ENCODE results near the gene TMC8.
"Not testable (repeated sequence)": the region's sequence is repeated elsewhere in the genome, so short reads cannot be mapped to it uniquely, and the experiment has no call there.

TMC8 gene

DNA sequence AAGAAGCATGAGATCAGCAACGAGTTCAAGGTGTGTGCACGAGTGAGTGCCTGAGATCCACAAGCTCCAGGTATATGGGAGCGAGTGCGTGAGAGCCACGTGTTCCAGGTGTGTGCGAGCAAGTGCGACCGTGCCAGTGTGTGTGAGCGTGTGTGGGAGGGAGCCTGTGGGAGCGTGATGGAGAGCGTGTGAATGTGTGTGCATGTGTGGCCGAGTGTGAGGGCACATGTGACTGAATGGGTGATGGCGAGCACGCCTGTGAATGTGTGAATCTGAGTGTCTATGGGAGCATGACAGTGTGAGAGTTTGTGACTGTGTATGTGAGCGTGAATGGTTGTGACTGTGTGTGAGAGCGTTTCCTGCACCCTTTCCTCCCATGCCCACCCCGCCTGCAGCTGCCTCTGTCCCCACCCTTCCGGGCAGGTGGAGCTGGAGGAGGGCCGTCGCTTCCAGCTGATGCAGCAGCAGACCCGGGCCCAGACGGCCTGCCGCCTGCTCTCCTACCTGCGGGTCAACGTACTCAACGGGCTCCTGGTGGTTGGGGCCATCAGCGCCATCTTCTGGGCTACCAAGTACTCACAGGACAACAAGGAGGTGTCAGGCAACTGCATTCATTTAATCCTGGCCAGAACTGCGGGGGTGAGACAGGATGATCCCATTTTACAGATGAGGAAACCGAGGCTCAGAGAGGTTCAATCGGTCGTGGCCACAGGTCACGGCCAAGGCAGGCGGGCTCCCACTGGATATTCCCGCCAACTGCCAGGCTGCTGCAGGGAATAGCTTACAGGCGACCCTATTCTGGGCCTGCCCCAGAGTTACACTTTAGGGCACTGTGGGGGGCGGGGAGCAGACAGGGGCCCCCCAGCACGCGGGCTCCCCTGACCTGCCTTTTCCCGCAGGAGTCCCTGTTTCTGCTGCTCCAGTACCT, 3.7 kb downstream of the TMC8 start:
- DNase-seq (ENCODE audit: insufficient read length, low spot score), result no peak

DNA sequence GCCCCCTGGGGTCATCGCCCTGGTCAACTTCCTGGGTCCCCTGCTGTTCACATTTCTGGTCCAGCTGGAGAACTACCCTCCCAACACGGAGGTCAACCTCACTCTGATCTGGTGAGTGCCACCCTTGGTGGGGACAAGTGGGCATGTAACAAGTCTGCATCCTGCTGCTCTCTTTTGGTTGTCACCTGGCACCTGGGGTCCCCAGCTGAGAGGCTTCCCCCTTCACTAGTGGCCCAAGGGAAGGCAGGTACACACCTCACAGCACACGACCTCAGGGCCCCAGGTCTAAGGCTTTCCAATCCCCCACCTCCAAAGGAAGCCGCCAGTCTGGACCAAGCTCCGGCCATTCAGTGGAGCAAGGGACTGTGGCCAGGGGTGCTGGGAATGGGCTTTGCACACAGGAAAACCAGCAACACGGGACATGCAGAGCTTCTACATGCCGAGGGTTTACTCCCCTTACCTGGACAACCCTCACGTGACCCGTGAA, 4.4 kb downstream of the TMC8 start:
- FAIRE-seq (no peak), DNase-seq (ENCODE audit: insufficient read length, low spot score) (no peak)

More for the DNA sequence above, 3.7 kb downstream of the TMC8 start:
- FAIRE-seq, result no peak

DNA sequence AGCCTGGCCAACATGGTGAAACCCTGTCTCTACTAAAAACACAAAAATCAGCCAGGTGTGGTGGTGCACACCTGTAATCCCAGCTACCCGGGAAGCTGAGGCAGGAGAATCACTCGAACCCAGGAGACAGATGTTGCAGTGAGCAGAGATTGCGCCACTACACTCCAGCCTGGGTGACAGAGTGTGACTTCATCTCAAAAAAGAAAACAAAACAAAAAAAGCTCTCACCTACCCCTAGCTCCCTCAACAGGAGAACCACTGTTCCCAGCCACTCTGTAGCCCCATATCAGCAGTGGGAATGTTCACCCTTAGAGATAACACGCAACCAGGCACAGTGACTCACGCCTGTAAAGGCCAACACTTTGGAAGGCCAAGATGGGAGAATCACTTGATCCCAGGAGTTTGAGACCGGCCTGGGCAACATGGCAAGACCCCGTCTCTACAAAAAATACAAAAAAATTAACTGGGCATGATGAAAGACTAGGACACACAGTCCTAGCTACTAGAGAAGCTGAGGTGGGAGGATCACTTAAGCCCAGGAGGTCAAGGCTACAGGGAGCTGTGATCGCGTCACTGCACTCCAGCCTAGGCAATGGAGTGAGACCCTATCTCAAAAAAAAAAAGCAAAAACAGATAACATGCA, 5.4 kb downstream of the TMC8 start:
- FAIRE-seq (no peak), DNase-seq (ENCODE audit: insufficient read length, low spot score) (no peak)

DNA sequence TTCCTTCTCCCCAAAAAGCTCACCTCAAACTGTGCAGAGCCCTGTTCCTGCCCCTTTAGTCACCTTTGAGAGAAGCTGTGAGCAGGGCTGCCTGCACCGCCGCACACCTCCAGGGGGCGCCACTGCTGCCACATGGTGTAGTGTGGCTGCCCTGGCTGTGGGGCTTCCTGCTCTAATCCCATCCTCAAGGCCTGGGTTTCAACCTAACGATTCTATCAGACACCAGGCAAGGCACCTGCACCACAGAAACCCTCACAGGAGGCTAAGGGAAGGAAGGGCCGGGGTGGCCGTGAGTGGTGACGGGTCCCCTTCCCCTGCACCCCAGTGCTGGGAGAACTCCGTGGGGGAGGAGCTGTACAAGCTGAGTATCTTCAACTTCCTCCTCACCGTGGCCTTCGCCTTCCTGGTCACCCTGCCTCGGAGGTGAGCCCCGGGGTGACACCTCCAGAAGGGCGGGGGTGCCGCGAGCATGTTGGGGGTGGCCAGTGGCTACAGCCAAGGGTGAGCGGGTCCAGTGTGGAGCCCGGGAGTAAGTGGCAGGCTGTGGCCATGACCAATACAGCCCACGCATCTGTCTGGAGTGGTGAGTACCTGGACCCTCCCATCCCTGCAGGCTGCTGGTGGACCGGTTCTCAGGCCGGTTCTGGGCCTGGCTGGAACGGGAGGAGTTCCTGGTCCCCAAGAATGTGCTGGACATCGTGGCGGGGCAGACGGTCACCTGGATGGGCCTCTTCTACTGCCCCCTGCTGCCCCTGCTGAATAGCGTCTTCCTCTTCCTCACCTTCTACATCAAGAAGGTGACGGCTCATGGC, 7.0 kb downstream of the TMC8 start:
- FAIRE-seq (peak; percentile 51), DNase-seq (ENCODE audit: insufficient read length, low spot score) (no peak)

DNA sequence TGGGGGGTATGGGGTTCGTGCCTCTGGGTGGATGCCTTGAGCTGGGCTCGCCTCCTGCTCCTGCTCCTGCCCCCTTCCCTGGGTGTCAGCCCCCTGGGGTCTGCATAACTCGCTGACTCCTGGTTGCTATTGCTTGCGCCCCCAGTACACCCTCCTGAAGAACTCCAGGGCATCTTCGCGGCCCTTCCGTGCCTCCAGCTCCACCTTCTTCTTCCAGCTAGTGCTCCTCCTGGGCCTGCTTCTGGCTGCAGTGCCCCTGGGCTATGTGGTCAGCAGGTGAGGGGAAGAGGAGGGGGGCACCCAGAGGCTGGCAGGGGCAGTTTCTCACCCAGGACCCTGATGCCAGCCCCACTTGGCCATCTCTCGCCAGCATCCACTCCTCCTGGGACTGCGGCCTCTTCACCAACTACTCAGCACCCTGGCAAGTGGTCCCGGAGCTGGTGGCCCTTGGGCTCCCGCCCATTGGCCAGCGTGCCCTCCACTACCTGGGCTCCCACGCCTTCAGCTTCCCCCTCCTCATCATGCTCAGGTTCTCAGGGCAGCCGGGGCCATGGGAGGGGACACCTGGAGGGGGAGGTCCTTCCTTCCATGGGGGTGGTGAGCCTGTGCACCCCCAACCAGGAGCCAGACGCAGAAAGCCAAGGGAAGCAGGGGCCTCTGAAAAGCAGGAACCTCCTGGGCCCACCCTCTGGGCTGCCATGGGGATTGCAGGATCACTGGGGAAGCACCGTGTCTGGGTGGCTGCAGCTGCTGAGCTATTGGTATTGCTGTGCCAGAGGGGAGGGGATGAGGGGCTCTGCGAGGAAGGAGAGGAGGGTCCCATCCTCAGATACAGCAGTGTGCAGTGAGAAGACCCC, 7.9 kb downstream of the TMC8 start:
- FAIRE-seq, result no peak

DNA sequence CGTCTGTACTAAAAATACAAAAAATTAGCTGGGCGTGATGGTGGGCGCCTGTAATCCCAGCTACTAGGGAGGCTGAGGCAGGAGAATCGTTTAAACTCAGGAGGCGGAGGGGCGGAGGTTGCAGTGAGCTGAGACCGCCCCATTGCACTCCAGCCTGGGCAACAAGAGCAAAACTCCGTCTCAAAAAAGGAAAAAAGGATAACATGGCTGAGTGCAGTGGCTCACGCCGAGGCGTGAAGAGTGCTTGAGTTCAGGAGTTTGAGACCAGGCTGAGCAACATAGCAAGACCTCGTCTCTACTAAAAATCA, 9.2 kb downstream of the TMC8 start:
- DNase-seq (ENCODE audit: insufficient read length, low spot score); FAIRE-seq: not testable (repeated sequence)

More for the DNA sequence above, 7.9 kb downstream of the TMC8 start:
- no peak for DNase-seq (ENCODE audit: insufficient read length, low spot score)

DNA sequence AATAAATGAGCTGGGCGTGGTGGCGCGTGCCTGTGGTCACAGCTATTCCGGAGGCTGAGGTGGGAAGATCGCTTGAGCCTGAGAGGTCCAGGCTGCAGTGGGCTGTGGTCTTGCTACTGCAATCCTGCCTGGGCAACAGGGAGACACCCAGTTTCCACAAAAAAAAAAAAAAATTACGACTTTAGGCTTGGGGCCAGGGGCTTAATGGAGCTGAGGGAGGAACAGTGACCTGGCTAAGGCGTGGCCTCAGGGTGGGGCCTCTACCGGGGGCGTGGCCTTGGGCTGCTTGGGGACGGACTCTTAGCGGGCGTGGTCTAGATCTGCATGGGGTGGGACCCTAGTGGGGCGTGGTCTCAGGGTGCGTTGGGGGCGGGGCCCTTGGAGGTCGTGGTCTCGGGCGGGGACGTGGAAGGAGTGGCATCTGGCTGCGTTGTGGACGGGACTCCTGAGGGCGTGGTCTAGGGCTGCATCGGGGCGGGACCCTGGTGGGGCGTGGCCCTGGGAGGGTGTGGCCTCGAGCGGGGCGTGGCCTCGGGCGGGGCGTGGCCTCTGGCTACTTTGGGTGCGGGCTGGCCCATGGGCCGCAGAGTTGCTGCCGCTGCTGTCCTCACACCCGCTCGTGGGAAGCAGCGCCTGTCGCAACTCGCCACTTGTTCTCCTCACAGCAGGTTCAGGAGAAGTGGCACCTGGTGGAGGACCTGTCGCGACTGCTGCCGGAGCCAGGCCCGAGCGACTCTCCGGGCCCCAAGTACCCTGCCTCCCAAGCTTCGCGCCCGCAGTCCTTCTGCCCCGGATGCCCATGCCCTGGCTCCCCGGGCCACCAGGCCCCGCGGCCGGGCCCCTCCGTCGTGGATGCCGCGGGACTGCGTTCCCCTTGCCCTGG, 9.8 kb downstream of the TMC8 start:
- DNase-seq (ENCODE audit: insufficient read length, low spot score) (peak; percentile 94), FAIRE-seq (peak; percentile 98)

DNA sequence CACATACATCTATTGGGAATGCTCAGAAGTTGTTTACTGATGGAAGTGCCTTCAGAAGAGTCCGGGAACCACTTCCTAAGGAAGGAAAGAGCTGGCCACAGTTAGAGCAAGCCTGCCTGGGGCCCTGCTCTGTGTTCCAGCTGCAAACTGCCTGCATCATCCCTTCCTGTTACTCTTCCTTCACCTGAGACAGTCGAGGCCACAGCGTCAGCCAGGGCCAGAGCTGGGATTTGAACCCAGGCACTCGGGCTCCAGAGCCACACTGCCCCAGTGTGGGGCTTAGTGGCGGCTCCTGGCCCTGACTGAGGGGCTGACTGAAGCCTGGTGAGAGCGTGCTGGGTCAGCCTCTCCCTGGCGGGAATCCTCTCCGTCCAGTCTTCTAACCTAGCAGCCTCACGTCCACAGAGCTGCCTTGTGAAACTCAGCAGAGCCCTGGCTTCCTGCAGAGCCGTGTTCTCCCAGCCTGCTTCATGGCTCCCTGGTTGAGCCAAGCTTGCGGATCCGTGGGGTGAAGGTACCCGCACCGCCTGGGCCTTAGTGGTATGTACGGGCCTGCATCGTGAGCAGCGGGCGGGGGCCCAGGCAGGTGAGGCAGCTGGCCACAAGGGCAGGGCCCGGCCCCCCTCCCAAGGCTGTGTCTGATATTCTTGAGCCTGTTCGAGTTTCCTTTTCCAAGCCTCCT, 11.0 kb downstream of the TMC8 start:
- FAIRE-seq (no peak), DNase-seq (ENCODE audit: insufficient read length, low spot score) (no peak)

DNA sequence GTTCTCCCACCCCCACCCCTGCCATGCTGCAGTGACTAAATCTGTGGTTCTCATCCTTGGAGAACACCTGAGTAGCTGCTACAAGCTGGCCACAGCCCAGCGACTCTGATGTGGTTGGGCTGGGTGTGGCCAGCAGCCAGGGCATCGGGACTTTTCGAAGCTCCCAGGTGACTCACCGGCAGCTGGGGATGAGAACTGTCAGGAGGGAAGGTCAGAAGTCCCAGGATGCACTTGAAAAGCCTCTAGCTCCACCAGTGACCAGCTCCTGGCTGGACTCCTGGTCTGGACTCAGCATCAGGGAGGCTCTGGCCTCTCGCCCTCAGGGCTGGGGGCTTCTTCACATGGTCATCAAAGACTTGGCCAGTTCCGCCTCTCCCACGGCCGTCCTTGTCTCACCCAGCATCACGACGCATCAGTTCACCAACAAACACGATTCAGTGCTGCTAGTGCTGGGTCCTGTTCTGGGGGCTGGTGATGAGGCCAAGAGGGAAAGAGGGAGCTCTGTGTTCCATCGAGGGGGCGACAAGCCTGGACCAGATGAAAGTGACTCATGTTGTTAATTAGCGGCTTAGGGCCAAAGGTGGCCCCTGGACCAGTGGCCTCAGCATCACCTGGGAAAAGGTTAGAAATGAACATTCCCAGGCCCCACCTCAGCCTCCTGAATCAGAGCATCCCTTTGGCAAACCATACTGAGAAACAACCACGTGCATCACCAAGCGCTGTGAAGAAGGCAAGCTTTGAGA, 11.7 kb downstream of the TMC8 start:
- FAIRE-seq (no peak), DNase-seq (ENCODE audit: insufficient read length, low spot score) (peak; percentile 50)

DNA sequence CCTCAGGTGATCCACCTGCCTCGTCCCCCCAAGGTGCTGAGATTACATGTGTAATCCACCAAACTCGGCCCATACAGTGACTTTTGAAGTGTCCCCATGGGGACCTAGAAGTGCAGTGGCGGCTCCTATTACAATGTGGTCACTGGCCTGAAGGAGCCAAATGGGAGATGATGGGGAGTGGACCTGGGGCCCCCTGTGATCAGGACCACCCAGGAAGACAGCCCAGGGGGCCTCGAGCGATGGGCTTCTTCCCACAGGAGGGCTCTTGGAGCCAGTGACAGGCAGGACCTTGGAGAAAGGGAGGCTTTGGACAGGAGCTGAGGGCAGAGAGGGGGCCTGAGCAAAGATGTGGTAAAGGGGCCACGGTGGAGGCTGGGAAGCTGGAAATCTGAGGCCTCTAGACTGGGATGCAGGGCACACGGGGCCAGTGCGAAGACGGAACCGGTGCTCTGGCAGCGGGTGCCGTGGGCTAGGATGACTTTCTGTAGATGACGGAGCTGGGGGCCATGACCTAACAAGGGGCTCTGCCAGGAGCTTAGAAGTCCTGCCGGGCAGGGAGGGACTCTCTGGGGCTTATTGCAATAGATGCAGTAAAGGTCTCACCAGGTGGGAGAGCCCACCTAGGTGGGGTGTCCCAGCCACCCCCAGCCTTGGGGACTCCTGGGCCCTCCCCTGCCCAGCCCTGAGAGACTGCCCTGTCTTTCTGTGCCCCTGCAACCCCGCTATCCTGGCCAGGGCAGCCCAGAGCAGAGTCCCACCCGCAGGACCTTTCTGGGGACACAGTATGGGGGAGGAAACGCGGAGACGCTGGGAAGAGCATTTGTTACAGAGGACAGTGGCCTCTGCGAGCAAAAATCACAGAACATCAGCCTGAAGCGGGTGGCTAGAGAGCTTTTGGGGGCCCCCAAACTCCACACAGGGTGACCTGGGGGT, 12.9 kb downstream of the TMC8 start:
- DNase-seq (ENCODE audit: insufficient read length, low spot score), result no peak
- FAIRE-seq, result no peak

DNA sequence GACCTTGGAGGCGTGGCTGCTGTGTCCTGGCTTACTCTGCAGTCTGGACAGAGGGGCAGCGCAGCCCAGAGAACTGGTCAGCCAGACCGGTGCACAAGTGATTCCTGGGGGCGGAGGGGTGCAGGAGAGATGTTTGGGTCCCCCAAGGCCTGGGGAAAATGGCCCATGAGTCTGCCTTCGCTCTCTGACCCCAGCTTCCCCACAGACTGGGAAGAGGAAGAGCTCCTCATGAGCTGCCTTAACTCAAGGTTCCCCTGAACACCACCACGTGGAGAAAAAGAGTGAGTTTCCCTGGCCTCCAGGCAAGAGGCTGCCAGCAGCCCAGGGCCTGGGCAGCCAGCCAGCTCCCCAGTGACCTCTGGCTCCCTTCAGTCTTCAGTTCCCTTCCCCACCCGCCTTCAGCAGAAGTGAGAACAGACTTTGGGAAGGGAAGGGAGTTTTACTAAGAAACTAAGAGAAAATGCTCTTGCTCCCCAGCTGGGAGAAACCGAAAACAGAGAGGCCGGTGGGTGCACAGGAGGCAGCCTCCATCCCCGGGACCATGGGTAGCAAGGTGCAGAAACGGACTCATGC, 13.7 kb downstream of the TMC8 start:
- no peak for FAIRE-seq

DNA sequence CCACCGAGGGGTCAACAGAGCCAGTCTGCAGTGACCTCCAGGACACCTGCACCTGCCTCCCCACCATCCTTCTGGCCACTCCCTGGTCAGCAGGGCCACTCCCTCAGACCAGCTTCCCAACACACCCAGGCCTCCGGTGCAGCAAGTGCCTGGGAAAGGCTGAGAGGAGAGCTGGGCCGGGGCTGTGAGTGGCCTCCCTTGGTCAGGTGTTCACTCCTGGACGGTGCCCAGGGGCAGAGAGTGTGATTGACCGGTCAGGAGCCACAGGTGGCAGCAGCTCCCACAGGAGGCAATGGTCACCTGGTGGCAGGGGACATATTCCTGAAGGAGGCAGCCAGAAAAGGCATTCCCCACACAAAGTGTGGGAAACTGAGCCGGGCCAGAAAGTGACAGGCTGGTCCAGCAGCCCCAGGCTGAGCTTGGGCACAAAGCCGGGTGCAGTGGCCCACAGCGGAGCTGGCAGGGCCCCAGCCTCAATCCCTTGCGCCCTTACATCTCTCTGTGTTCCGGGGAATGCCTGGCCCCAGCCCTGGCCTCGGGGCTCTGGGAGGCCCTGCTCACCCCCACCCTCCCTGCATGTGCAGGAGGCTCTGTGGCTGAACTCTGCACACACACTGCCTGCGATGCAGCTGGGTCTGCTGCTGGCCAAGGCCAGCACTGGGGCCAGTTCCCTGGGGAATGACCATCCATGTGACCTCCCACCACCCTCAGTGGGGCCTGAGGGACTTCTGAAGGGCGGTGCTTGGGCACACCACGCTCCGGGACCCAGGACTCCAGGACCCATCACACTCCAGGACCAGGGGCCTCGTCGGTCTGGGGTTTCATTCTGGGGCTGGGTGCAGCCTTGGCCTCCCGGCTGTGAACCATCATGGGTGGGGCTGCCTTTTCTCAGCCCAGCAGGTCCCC, 14.4 kb downstream of the TMC8 start:
- no peak for DNase-seq (ENCODE audit: insufficient read length, low spot score)
- no peak for FAIRE-seq

More for the DNA sequence above, 13.7 kb downstream of the TMC8 start:
- peak; percentile 77 for DNase-seq (ENCODE audit: insufficient read length, low spot score)

DNA sequence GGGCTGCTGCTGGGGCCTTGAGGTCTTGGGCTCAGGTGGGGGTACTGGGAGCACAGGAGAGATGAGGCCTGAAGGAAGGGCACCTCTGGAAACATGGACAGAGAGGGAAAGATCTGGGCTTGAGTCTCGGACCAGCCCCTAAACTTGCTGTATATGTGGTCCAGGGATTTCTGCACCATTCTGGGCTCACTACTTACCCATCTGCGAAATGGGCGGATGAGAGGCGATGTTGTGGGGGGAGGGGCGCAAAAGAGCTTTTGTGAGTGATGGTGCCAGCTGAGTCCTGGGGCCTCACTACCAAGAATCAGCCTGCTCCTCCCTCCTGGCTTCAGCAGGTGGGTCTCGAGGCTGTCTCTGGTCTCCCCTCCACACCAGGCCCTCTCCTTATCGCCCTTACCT, 15.9 kb downstream of the TMC8 start:
- no peak for FAIRE-seq

DNA sequence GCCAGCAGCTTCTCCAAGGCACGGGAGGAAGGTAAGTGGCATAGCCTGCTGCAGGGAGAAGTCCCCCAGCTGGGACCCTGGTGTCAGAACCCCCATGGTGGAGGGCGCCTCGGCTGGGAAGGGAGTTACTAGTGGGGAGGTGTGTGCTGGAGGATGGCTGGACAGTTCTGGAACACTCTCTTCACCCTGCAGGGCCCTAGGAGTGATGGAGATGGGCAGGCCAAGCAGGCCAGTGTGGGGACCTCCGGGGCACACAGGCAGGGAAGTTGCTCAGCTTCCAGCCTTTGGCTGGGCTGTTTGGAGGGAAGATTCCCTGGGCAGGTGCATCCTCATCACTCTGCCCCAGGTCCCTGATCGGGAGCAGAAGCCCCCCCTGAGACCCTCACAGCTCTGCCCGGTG, 16.3 kb downstream of the TMC8 start:
- FAIRE-seq (no peak), DNase-seq (ENCODE audit: insufficient read length, low spot score) (no peak)

More for the DNA sequence above, 15.9 kb downstream of the TMC8 start:
- DNase-seq (ENCODE audit: insufficient read length, low spot score), result no peak

DNA sequence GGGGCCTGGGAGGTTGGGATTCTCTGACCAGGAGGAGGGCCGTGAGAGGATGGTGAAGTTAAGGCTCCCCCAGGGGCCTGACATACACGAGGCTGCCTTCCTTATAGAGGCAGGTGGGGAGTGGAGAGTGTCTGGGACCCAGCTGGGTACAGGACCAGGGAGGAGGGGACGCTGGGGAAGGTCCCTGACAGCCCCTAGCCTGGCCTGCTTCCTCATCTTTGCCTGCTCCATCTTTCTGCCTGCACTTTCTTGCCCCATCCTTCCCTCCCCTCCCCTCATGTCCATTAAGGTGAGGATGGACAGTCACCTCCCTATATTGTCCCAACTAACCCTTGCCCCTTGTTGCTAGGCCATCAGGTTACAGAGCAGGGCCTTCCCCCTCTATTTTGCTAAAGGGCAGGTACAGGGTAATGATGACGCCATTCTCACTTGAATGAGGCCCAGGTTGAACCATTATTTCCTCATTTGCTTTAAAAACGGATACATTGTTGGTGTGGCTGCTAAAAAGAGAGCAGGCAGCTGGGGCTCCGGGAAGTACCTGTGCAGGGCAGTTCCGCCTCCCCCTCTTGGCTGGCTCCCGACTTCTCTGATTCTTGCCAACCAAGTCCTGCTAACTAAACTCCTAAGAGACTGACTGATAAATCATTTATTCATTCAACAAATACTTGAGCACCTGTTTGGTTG, 16.9 kb downstream of the TMC8 start:
- FAIRE-seq (no peak), DNase-seq (ENCODE audit: insufficient read length, low spot score) (no peak)
